H4 (cell line): ENCODE data around the gene TPO. TPM values are rescaled to one million over a fixed set of nuclear protein-coding genes. Genes with fewer than 3 reads are reported as not detected.
"Not testable (repeated sequence)": the region's sequence is repeated elsewhere in the genome, so short reads cannot be mapped to it uniquely, and the experiment has no call there.

Experiments used
- DNase-seq: peaks from one replicate; pipeline ENCODE4 v3.0.0-alpha.2; 2015; ENCODE audit warnings: low spot score
- total RNA-seq: library from RNA; depleted of rRNA; stranded (reverse); fragments of >200 nt; shearing (Covaris generic); gene quantifications from 2 replicates; pipeline ENCODE4 v1.2.3, GENCODE V29; 2014

TPO gene
- total RNA-seq, 1 experiment from 2014 or later = not detected

DNA sequence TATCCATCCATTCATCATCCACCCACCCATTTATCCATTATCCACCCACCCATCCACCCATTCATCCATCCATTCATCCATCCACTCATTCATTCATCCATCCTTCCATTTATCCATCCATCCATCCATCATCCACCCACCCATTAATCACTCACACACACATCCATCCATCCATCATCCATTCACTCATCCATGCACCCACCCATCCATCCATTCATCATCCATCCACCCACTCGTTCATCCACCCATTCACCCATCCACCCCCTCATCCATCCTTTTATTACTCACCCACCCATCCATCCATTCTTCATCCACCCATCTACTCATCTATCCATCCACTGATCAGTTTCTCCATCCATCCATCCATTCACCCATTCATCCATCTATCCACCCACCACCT is 8.1 kb upstream of the TPO start:
- DNase-seq = no peak

DNA sequence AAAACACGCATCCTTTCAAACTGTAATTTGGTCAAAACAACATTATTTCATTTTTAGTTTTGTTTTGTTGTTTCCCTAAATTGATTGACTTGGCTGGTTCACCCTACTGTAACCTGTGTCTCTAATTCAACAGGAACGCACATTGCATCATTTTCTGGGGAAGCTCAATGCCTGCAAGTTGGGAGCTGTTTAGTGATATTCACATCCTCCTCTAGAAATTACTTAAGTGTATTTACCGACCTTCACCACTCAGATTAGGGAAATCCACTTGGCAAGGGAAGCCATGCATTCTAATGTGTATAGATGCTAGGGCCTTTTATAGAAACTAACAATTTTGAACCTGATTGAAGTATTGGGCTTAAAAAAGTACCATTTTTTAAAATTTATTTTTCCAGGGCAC is 7.3 kb upstream of the TPO start:
- DNase-seq = no peak

DNA sequence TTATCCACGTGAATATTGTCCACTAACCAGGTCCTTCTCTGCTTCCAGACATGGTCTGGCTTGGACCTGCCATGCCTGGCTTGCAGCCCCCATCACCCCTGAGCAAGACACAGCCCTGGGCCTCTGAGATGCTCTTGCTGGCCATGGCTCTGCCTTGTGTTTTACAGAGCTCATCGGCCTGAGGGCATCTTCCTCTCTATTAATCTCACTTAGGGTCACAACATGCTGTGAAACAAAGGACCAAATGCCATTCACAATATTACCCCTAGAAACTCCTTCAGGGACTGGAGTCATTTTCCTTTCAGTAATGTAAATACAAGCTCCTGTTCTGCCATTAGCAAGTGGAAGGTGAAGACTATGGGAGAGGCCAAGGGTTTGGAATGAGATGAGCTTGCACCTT is 6.8 kb upstream of the TPO start:
- DNase-seq = no peak

DNA sequence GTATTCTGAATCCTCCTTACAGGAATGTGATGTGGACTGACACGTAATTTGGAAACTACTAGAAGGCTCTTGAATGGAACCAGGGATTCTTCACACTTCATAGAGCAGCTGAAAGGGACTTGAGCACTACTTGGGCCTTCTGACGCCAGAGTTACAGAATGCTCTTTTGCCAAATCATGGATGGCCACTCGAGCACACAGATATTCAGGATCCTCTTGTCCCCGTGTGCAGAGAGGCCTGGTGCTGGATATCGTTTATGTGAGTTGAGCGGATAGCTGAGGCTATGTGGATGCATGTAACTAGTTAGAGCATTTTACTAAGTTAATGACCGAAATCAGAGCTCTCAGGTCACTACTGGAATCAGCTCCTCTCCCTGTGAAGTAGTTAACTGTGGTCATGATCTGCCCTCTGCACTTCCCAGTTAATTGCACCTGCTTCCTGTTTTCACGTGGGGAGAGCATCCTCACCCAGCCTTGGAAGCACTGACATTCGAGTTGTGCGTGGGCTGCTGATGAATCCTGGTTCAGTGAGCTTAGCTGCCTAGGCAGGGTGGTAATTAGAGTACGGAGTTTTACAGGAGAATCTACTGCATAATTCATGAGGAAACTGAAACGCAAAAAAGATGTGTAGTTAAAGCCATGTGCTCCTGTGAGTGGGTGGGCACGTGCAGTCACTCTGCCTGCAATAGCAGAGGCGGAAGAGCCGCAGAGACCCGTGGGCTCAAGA is 5.2 kb upstream of the TPO start:
- no peak for DNase-seq

DNA sequence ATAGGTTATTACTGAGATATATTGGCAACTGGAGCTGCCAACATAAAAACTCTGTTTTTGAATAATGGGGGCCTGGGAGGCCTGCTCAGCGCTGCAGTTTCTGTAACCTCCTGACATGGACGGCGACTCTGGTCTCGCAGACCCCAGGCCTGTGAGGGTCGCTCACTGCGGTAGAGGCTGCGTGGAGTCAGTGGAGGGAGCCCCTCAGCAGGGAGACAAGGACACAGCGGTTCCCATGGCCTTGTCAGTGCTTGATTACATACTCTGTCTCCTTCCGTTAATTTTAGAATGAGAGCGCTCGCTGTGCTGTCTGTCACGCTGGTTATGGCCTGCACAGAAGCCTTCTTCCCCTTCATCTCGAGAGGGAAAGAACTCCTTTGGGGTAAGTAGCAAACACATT is 858 bp downstream of the TPO start:
- DNase-seq = no peak

DNA sequence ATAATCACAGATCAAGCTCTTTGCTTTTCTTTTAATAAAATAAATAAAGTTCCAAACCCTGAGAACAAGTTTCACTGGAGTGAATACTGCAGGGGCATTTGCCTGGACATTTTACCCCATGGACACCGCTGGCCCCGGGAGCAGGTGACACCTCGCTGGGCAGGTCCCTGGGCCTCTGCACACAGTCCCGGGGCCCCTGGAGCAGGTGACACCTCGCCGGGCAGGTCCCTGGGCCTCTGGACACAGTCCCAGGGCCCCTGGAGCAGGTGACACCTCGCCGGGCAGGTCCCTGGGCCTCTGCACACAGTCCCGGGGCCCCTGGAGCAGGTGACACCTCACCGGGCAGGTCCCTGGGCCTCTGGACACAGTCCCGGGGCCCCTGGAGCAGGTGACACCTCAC is 1.6 kb downstream of the TPO start:
- not testable (repeated sequence) for DNase-seq

DNA sequence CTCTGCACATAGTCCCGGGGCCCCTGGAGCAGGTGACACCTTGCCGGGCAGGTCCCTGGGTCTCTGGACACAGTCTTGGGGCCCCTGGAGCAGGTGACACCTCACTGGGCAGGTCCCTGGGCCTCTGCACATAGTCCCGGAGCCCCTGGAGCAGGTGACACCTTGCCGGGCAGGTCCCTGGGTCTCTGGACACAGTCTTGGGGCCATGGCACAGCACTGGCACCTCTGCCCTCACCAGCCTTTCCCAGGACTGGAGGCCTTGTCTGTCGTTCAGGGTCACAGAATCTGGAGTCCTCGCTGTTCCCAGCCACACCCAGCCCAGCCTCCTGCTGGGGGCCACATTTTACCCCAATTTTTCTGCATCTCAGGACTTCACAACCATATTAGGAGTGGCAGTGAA is 2.2 kb downstream of the TPO start:
- no peak for DNase-seq

DNA sequence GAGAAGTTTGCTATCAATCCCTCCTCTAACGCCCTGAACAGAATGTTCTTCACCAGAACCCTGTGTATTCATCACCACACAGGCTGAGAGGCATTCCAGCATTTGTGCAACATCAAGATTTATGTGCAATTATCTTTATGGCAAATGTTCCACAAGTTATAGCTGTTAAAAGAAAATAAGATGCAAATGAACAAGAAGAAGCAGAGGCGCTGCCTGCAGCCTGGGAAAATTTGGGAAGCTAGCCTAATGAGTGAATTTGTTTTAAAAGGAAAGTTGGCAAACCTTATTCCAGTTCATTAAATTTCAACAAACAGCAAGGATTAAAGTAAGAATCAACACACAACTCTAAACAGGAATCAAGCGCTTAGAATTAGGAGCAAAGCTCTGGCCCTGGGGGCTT is 5.3 kb downstream of the TPO start:
- no peak for DNase-seq

DNA sequence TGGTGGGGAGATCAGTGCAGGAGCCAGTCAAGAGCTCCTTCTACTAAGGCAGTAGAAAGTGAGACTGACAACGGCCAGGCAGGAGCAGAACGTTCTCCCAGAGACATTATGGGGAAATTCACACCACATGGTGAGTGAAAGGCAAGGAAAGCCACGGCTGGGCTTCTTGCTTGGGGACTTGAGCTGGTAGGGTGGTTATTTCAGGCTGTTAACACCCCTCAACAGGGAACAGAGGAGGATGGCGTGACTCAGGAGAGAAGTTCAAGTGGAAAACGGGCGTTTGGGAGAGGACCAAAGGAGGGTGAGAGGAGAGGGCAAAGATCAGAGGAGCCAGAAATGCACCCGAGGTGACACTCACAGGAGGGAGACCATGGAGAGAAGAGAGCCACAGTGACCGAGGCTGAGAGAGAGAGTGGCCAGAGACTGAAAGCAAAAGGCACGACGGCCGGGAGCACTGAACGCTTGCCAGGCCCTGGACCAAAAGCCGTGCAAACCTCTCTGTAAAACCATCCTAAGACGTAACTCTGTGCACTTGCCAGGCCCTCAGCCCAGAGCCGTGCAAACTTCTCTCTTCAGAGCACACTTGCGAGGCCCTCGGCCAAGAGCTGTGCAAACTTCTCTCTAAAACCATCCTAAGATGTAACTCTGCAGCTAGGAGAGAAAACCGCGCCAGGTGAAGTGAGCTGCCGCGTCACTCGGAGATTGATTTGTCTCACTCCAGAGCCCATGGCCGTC is 7.7 kb downstream of the TPO start:
- DNase-seq = no peak

DNA sequence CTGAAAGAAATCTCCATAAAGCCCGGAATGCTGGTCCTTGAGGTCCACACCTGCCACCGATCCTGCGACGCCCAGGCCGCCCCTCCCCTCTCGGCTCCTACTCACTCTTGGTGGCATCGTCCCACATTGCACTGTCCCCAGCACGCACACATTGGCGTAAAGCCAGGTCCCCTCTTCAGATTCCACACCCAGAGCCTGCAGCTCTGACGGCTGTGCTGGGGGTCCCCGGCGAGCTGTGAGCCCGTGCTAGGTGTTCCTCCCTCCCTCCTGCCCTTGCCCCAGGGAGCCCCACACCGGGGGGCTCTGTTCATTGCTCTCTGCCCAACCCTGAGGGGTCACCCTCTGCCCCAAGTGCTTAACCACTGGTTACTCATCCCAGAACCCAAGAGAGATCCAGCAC is 8.5 kb downstream of the TPO start:
- no peak for DNase-seq

DNA sequence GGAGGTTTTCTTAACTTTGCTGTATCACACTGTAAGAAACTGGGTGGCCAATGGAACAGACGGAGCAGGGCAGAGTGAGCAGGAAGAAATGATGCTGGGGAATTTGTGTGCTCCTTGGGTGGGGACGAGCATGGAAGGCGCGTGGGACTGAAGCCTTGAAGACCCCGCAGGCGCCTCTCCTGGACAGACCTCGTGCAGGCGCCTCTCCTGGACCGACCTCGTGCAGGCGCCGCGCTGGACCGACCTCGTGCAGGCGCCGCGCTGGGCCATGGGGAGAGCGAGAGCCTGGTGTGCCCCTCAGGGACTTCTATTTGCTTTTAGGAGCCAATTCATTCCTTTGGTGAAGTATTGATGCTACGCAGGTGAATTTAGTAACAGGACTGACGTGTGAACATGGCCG is 8.9 kb downstream of the TPO start:
- DNase-seq = no peak

DNA sequence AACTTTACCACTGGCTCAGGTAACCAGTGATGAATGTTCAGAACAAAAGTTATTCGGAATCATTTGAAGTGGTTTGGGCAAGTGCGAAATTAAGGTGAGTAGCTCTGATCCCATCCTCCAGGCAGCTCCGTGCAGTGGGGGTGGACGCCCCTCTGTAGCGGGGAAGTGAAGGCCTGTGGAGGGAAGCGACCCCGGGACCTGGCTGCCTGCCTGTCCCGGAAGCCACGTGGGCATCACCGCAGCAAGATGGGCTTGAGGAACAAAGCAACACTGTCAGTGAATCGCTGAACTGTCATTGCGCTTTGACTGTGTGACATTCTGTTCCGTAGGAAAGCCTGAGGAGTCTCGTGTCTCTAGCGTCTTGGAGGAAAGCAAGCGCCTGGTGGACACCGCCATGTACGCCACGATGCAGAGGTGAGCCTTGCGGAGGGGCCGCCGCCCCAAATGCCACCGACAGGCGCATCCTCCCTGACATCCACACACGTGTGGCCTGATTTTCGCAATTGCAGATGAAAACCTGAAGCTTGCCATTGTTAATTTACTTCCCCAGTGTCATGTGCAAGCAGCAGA is 9.5 kb downstream of the TPO start:
- DNase-seq = no peak

DNA sequence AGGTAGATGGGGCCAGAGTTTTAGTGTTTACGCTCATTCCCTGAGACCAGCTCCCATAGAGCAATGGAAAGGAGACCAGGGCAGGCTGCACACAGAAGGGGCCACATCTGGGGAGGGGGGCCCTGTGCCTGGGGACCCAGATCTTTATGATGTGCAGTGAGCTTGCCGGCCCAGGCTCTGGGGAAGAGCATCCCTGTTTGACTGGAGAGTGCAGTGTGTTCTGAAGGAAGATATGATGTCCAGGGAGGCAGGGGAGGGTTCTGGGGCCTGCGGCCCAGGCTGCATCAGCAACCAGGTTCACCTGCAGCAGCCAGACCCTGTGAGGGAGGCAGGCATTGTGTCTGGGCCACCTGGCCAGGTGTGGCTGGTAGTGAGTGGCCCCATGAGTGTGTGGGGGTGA is 13.8 kb downstream of the TPO start:
- no peak for DNase-seq

DNA sequence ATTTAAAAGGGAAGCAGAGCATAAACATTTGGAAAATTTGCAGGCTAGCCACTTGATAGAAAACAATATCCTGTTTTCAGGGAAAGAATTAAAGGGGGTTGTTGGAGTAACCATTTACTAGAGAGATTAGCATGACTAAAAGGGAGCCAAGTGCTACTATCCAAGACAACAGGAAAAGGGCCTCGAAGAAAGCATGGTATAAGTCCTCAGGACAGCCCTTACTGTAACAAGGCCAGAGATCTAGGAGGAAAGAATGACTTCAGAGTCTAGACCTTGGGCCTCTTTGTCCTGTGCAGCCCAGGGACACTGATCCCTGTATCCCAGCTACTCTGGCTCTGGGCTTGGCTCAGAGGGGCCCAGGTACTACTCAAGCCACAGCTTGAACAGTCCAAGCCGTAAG is 16.6 kb downstream of the TPO start:
- no peak for DNase-seq

DNA sequence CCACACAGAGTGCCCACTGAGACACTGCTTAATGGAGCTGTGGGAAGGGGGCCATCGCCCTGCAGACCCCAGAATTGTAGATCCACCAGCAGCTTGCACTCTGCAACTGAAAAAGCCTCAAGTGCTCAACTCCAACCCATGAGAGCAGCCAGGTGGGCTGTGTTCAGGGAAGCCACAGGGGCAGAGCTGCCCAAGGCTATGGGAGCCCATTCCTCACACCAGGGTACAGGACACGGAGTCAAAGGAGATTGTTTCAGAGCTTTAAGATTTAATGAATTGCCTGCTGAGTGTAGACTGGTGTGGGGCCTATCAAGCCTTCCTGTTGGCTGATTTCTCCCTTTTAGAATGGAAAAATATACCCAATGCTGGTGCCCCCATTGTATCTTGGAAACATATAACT is 17.2 kb downstream of the TPO start:
- DNase-seq = no peak

DNA sequence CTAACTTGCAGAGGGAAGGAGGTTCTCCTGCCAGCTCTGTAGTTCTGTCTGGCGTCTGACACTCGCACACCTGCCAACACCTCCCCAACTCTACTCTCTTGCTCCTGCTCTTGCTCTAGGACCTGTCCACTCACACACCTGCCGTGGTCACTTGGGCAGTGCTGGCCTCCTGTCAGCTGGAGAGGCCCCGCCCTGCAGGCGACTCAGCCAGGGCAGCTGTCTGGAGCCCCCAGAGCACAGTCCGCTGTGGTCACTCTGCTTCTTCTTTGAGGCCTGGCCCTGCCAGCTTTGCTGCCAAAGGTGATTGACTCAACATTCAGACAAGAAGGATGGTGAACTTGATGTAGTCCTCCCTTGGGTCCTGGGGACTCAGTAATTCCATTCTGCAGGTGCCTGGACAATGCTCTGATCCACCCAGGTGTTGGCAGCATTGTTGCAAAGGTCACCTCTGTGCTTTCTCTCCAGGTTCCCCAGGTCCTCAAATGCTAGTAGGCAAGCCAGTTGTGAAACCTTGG is 18.7 kb downstream of the TPO start:
- no peak for DNase-seq

DNA sequence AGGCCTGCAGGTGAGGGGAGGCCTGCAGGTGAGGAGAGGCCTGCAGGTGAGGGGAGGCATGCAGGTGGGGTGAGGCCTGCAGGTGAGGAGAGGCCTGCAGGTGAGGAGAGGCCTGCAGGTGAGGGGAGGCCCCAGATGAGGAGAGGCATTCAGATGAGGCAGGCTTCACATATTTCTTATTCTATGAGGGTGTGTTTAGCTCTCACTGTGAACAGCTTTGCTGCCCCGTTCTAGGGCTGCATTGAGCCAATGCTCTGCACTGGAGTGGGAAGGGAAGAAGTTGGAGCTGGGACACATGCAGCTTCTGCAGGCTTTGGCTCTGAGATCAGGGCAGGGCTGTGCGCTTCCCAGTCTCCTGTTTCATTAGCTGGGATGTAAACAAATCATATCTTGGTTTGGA is 19.5 kb downstream of the TPO start:
- DNase-seq = no peak

DNA sequence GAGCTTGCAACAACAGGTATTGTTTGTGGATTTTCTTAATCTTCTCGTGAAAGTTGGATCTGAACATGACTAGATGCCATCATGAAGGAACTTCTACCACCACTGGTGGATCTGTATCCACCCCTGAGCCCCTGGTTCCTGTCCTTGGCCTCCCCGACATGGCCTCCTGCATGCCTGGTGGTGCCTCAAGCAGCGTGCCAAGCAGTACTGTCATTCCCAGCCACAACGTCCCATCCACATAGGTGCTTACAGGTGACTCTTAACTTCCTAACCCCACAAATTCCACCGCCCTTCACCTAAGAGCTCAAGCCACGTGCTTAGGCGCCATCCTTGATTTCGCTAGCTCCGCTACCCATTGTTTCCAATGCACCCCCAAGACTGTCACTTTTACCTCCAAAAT is 23.1 kb downstream of the TPO start:
- DNase-seq = no peak

DNA sequence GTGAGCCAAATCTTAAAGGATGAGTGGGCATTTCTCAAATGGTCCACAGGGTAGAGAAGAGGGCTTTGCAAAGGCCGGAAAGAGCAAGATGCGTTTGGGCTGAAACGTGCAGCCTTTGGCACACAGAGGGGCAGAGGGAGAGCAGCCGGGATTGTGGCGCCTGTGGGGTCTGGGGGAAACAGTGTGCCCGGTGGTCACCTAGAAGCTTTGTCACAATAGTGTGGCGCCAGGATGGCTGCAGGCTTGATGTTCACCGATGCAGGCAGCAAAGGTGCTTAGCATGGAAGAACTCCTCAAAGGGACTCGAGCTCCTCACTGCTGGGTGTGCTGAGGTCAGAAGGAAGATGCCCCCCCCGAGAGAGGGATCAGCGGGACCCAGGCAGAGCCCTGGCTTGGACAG is 23.8 kb downstream of the TPO start:
- DNase-seq = no peak

DNA sequence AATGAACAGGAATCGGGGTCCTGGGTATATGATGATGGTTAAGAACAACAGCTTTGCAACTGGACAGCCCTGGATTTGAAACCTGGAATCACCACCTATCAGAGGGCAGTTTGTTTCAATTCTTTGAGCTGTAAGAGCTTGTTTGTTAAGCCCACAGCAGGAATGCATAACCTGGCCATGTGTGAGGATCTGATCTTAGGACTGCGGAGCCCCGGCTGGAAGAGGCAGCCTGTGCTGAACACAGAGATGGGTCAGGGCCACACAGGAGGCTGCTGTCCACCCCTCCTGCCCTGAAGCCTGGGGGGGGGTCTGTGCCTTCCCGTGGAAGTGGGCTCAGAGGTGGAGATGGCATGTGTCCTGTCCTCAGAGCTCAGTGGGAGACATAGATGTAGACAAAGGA is 24.3 kb downstream of the TPO start:
- no peak for DNase-seq

DNA sequence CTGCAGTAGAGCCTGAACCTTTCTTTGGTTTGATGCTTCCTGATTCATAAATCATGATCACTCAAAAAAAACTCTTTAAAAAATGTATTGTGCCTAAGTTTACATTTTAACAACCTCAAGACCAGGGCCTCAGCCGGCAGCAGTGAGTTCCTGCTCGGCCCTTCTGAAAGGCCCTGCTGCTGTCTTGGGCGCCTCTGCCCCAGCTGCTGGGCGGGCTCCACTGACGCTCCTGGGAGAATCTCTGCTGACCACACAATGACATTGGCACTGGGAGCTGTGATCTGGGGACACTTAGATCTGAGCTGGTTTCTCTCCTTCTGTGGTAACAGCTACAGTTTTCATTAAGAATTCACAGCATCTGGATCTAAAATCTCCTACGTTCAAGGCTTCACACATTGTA is 25.7 kb downstream of the TPO start:
- DNase-seq = no peak

DNA sequence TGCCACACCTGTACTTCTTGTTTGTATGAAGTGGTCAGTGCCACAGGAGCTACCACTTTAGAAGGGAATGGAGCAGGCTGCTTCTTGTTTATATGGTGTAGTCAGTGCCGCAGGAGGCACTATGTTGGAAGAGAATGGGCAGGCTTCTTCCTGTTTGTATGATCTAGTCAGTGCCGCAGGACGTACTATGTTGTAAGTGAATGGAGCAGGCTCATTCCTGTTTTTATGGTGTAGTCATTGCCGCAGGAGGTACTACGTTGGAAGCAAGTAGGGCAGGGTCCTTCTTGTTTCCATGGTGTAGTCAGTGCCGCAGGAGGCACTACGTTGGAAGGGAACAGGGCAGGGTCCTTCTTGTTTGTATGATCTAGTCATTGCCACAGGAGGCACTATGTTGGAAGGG is 27.3 kb downstream of the TPO start:
- DNase-seq = no peak

DNA sequence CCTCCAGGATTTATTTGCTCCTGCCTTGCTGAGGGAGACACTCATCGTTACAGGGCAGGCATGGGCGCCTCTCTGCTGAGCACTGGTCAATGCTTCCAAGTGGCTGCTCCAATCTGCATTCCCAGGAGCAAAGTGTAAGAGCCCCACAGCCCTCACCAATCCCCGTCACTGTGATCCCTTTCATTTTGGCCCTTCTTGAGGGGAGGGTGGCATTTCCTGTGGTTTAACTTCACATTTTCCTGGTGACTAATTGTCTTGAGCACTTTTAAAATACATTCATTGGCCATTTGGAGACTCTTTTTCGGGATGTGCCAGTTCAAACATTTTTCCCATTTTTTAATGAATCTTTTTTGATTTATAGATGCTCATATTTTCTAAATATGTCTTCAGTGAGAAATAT is 33.0 kb downstream of the TPO start:
- no peak for DNase-seq
